Measurements from ENCODE around the gene CSK. TPM values are rescaled to one million over a fixed set of nuclear protein-coding genes. Genes with fewer than 3 reads are reported as not detected.

The CSK gene
- total and polyA plus RNA-seq, 4 donors = 6.9 to 41.7 (median 24.1) TPM

DNA sequence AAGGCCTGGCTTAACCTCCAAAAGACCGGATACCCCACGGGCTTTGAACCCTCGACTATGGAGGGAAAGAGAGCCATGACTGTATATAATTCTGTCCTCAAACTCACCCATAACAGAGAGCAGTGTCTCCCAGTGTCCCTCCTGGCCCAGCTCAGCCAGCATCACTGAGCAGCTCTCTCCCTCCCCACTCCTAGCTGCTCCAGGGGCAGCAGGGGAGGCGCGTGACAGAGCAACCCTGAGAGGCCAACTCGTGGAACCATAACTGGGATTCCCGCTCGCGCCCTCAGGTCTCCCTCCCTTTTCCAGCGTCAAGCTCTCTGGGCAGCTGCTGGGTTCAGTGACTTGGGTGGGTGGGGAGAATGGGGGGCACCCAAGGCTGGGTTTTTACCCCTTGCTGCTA, 44.0 kb downstream of the CSK start:
- Histone ChIP-seq H3K27ac (ENCODE audit: low read depth in 1 of 2, low read length in 2 of 2) (no peak overlapping the region), H3K4me3 (ENCODE audit: low read depth in 1 of 3, low read length in 3 of 3) (no peak overlapping the region), H3K9ac (ENCODE audit: low read depth in 1 of 2, low read length in 2 of 2) (no peak overlapping the region), H3K4me1 (ENCODE audit: control insufficient read depth in 4 of 4, insufficient read depth in 4 of 4, low read length in 3 of 4) (peaks cover 0 to 1% (median 0%) of the 10 kb centered on the region in 4 donors), H3K27me3 (ENCODE audit: control insufficient read depth in 4 of 4, insufficient read depth in 4 of 4, low read length in 3 of 4) (peaks cover 0 to 3% (median 1%) of the 10 kb centered on the region in 4 donors), H3K36me3 (ENCODE audit: control insufficient read depth in 4 of 4, insufficient read depth in 3 of 4, low read depth in 1 of 4, low read length in 3 of 4) (no peaks in the 10 kb centered on the region), H3K9me3 (ENCODE audit: control insufficient read depth in 4 of 4, low read length in 3 of 4) (no peaks in the 10 kb centered on the region)
- no peak for DNase-seq (ENCODE audit: low spot score)
- WGBS = 62% methylated on average over 10 of the region's 10 CpGs
- TF ChIP-seq SP1 (IDR thresholded peaks at IDR 0.05) = no peak
- no peak for TF ChIP-seq HNF4G (IDR thresholded peaks at IDR 0.05)
- TF ChIP-seq, protein P1, sequence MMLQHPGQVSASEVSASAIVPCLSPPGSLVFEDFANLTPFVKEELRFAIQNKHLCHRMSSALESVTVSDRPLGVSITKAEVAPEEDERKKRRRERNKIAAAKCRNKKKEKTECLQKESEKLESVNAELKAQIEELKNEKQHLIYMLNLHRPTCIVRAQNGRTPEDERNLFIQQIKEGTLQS (IDR thresholded peaks at IDR 0.05) = no peak
- no peak for TF ChIP-seq TAF1 (conservative IDR thresholded peaks at IDR 0.05)
- TF ChIP-seq FOXA2 (IDR thresholded peaks at IDR 0.05) = no peak
- no peak for TF ChIP-seq GABPA (IDR thresholded peaks at IDR 0.05 in 1 of 2, conservative IDR thresholded peaks at IDR 0.05 in 1 of 2)
- no peak for TF ChIP-seq HNF4A (conservative IDR thresholded peaks at IDR 0.05)
- TF ChIP-seq YY1 (IDR thresholded peaks at IDR 0.05) = no peak
- no peak for TF ChIP-seq NR2F2 (IDR thresholded peaks at IDR 0.05)
- TF ChIP-seq, protein P2, sequence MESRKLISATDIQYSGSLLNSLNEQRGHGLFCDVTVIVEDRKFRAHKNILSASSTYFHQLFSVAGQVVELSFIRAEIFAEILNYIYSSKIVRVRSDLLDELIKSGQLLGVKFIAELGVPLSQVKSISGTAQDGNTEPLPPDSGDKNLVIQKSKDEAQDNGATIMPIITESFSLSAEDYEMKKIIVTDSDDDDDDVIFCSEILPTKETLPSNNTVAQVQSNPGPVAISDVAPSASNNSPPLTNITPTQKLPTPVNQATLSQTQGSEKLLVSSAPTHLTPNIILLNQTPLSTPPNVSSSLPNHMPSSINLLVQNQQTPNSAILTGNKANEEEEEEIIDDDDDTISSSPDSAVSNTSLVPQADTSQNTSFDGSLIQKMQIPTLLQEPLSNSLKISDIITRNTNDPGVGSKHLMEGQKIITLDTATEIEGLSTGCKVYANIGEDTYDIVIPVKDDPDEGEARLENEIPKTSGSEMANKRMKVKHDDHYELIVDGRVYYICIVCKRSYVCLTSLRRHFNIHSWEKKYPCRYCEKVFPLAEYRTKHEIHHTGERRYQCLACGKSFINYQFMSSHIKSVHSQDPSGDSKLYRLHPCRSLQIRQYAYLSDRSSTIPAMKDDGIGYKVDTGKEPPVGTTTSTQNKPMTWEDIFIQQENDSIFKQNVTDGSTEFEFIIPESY (IDR thresholded peaks at IDR 0.05) = no peak
- TF ChIP-seq FOXA1 (IDR thresholded peaks at IDR 0.05) = no peak

DNA sequence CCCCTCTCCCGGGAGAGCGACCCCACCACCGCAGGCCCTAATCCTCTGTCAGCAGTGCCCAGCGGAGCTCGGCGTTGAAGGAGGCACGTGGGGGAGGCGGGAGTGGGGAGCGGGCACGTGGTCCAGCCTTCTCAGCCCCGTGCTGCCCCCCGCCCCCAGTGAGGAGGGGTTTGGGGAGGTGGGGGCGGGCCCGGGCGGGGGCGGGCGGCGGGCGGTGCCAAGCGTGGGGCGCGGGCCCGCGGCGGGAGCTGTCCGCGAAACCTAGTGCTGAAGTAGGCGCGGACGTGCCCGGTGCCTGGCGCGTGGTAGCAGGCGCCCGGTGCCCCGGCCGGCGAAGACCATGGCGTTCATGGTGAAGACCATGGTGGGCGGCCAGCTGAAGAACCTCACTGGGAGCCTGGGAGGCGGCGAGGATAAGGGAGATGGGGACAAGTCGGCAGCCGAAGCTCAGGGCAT, 44.5 kb downstream of the CSK start, which contains the start of gene CPLX3:
Gene CPLX3 (plus strand): TSS at position 264 of the 456 bp plus-strand sequence. CDS start 77 bp downstream, at position 341.
- H3K4me3 ChIP-seq (ENCODE audit: low read depth in 1 of 3, low read length in 3 of 3) = no peak within 1 kb of the TSS
- H3K9me3 ChIP-seq (ENCODE audit: control insufficient read depth in 4 of 4, low read length in 3 of 4) = no peaks in the 10 kb centered on the region
- H3K9ac ChIP-seq (ENCODE audit: low read depth in 1 of 2, low read length in 2 of 2) = no peak within 1 kb of the TSS
- DNase-seq (ENCODE audit: low spot score) = peak; percentile 67
- H3K27me3 ChIP-seq (ENCODE audit: control insufficient read depth in 4 of 4, insufficient read depth in 4 of 4, low read length in 3 of 4) = peaks cover 0 to 3% (median 1%) of the 10 kb centered on the region in 4 donors
- no peak for TF ChIP-seq JUND (IDR thresholded peaks at IDR 0.05)
- TF ChIP-seq, protein P3, sequence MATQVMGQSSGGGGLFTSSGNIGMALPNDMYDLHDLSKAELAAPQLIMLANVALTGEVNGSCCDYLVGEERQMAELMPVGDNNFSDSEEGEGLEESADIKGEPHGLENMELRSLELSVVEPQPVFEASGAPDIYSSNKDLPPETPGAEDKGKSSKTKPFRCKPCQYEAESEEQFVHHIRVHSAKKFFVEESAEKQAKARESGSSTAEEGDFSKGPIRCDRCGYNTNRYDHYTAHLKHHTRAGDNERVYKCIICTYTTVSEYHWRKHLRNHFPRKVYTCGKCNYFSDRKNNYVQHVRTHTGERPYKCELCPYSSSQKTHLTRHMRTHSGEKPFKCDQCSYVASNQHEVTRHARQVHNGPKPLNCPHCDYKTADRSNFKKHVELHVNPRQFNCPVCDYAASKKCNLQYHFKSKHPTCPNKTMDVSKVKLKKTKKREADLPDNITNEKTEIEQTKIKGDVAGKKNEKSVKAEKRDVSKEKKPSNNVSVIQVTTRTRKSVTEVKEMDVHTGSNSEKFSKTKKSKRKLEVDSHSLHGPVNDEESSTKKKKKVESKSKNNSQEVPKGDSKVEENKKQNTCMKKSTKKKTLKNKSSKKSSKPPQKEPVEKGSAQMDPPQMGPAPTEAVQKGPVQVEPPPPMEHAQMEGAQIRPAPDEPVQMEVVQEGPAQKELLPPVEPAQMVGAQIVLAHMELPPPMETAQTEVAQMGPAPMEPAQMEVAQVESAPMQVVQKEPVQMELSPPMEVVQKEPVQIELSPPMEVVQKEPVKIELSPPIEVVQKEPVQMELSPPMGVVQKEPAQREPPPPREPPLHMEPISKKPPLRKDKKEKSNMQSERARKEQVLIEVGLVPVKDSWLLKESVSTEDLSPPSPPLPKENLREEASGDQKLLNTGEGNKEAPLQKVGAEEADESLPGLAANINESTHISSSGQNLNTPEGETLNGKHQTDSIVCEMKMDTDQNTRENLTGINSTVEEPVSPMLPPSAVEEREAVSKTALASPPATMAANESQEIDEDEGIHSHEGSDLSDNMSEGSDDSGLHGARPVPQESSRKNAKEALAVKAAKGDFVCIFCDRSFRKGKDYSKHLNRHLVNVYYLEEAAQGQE (IDR thresholded peaks at IDR 0.05) = peak; percentile 97
- no peaks in the 10 kb centered on the region for H3K36me3 ChIP-seq (ENCODE audit: control insufficient read depth in 4 of 4, insufficient read depth in 3 of 4, low read depth in 1 of 4, low read length in 3 of 4)
- H3K4me1 ChIP-seq (ENCODE audit: control insufficient read depth in 4 of 4, insufficient read depth in 4 of 4, low read length in 3 of 4) = peaks cover 0 to 1% (median 0%) of the 10 kb centered on the region in 4 donors
- H3K27ac ChIP-seq (ENCODE audit: low read depth in 1 of 2, low read length in 2 of 2) = no peak within 1 kb of the TSS
- 9% methylated on average over 44 of the region's 44 CpGs for WGBS

DNA sequence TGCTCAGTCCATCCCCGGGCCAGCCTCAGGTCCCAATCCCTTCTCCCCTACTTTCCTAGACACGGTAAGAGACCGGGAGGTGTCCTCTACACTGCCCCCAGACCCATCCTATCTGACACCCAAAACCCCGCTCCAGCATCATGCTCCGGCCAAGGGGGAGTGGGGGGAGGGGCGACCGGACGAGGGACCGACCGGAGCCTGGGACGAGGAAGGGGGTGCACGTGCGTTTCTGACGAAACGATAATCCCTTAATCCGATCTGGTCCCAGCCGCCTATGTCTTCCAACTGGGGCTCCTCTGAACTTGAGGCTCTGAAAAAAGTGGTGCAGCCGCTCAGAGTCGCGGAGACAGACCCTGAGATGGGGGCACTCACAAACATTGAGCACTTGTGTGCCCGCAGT, 45.0 kb downstream of the CSK start:
- H3K9me3 ChIP-seq (ENCODE audit: control insufficient read depth in 4 of 4, low read length in 3 of 4) = no peaks in the 10 kb centered on the region
- H3K4me1 ChIP-seq (ENCODE audit: control insufficient read depth in 4 of 4, insufficient read depth in 4 of 4, low read length in 3 of 4) = peaks cover 0 to 1% (median 0%) of the 10 kb centered on the region in 4 donors
- TF ChIP-seq GABPA (IDR thresholded peaks at IDR 0.05 in 1 of 2, conservative IDR thresholded peaks at IDR 0.05 in 1 of 2) (no peak), RXRA (IDR thresholded peaks at IDR 0.05) (no peak), FOXA1 (IDR thresholded peaks at IDR 0.05) (no peak), HNF4A (conservative IDR thresholded peaks at IDR 0.05) (no peak), HNF4G (IDR thresholded peaks at IDR 0.05) (no peak), YY1 (IDR thresholded peaks at IDR 0.05) (no peak), NR2F2 (IDR thresholded peaks at IDR 0.05) (no peak), JUND (IDR thresholded peaks at IDR 0.05) (no peak)
- TF ChIP-seq, protein P1 (IDR thresholded peaks at IDR 0.05) = no peak
- TF ChIP-seq, protein P4, sequence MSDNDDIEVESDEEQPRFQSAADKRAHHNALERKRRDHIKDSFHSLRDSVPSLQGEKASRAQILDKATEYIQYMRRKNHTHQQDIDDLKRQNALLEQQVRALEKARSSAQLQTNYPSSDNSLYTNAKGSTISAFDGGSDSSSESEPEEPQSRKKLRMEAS (IDR thresholded peaks at IDR 0.05) = no peak
- TF ChIP-seq, protein P2 (IDR thresholded peaks at IDR 0.05) = no peak
- no peak overlapping the region for H3K9ac ChIP-seq (ENCODE audit: low read depth in 1 of 2, low read length in 2 of 2)
- DNase-seq (ENCODE audit: low spot score) = no peak
- peaks cover 0 to 3% (median 1%) of the 10 kb centered on the region in 4 donors for H3K27me3 ChIP-seq (ENCODE audit: control insufficient read depth in 4 of 4, insufficient read depth in 4 of 4, low read length in 3 of 4)
- WGBS = 24% methylated on average over 21 of the region's 21 CpGs
- no peak overlapping the region for H3K27ac ChIP-seq (ENCODE audit: low read depth in 1 of 2, low read length in 2 of 2)
- no peaks in the 10 kb centered on the region for H3K36me3 ChIP-seq (ENCODE audit: control insufficient read depth in 4 of 4, insufficient read depth in 3 of 4, low read depth in 1 of 4, low read length in 3 of 4)
- no peak overlapping the region for H3K4me3 ChIP-seq (ENCODE audit: low read depth in 1 of 3, low read length in 3 of 3)
